GM12878 (cell line): ENCODE results near the gene KHK. TPM values are rescaled to one million over a fixed set of nuclear protein-coding genes. Genes with fewer than 3 reads are reported as not detected.

Experiments used
- CBX5 ChIP-seq: sonication (generic); IDR thresholded peaks from 2 replicates; pipeline ENCODE4 v1.6.1; 2016; ENCODE audit warnings: low read depth, moderate library complexity, mild to moderate bottlenecking, inconsistent platforms
- DPF2 ChIP-seq: fragments of 450-650 bp; IDR thresholded peaks from 2 replicates; pipeline ENCODE4 v1.6.1; 2017; ENCODE audit warnings: mild to moderate bottlenecking
- EP300 ChIP-seq, 2 experiments: fragments of 150-350 bp in 1 of 2; IDR thresholded peaks; 2 replicates each; pipeline ENCODE4 v1.6.1; 2011 to 2012; ENCODE audit warnings: low read depth in 2 of 2, low read length in 2 of 2, borderline replicate concordance in 1 of 2, improper control_type of control experiment in 1 of 2, inconsistent platforms in 1 of 2; ENCODE audit not compliant: control insufficient read depth in 1 of 2
- EZH2 ChIP-seq: IDR thresholded peaks from 2 replicates; pipeline ENCODE4 v1.6.1; 2012; ENCODE audit warnings: low read depth, mild to moderate bottlenecking, control low read depth, inconsistent platforms, low read length, borderline replicate concordance; ENCODE audit not compliant: control insufficient read depth
- HSF1 ChIP-seq: fragments of 150-350 bp; IDR thresholded peaks from 2 replicates; pipeline ENCODE4 v1.6.1; 2014; ENCODE audit warnings: mild to moderate bottlenecking, low read depth, low read length
- IRF3 ChIP-seq: fragments of 450-650 bp; IDR thresholded peaks from 2 replicates; pipeline ENCODE4 v1.6.1; 2014; ENCODE audit warnings: mild to moderate bottlenecking
- JUNB ChIP-seq: IDR thresholded peaks from 2 replicates; pipeline ENCODE4 v1.6.1; 2016; ENCODE audit warnings: antibody characterized with exemption, mild to moderate bottlenecking
- MAX ChIP-seq: IDR thresholded peaks from 2 replicates; pipeline ENCODE4 v1.6.1; 2012; ENCODE audit warnings: low read depth, low read length, improper control_type of control experiment
- MTA2 ChIP-seq: fragments of 450-650 bp; IDR thresholded peaks from 2 replicates; pipeline ENCODE4 v1.6.1; 2016; ENCODE audit warnings: low read depth, mild to moderate bottlenecking, moderate library complexity
- NFXL1 ChIP-seq: fragments of 450-650 bp; IDR thresholded peaks from 2 replicates; pipeline ENCODE4 v1.6.1; 2017; ENCODE audit warnings: antibody characterized with exemption, mild to moderate bottlenecking, borderline replicate concordance
- PML ChIP-seq: IDR thresholded peaks from 2 replicates; pipeline ENCODE4 v1.6.1; 2012; ENCODE audit warnings: low read length, inconsistent platforms
- RUNX3 ChIP-seq: IDR thresholded peaks from 2 replicates; pipeline ENCODE4 v1.6.1; 2012; ENCODE audit warnings: low read length, inconsistent platforms
- SIX5 ChIP-seq: IDR thresholded peaks from 2 replicates; pipeline ENCODE4 v1.6.1; 2011; ENCODE audit warnings: mild to moderate bottlenecking, low read depth, low read length, moderate library complexity; ENCODE audit not compliant: severe bottlenecking
- SRF ChIP-seq, 2 experiments: IDR thresholded peaks; 2 replicates each; pipeline ENCODE4 v1.6.1; 2011; ENCODE audit warnings: low read depth in 2 of 2, low read length in 2 of 2, mild to moderate bottlenecking in 1 of 2, moderate library complexity in 1 of 2
- TCF3 ChIP-seq: IDR thresholded peaks from 2 replicates; pipeline ENCODE4 v1.6.1; 2012; ENCODE audit warnings: low read depth, mild to moderate bottlenecking, low read length, borderline replicate concordance; ENCODE audit not compliant: insufficient read depth
- TCF7 ChIP-seq: IDR thresholded peaks from 2 replicates; pipeline ENCODE4 v1.6.1; 2014; ENCODE audit warnings: antibody characterized with exemption, borderline replicate concordance
- WRNIP1 ChIP-seq: IDR thresholded peaks from 2 replicates; pipeline ENCODE4 v1.6.1; 2011; ENCODE audit warnings: low read depth, low read length, improper control_type of control experiment, borderline replicate concordance
- ZNF207 ChIP-seq: fragments of 450-650 bp; IDR thresholded peaks from 2 replicates; pipeline ENCODE4 v1.6.1; 2014; ENCODE audit warnings: antibody characterized with exemption, mild to moderate bottlenecking, borderline replicate concordance
- ZNF274 ChIP-seq: IDR thresholded peaks from one replicate; pipeline ENCODE4 v1.8.0; 2011; ENCODE audit not compliant: insufficient read length, insufficient read depth
- ZNF592 ChIP-seq: fragments of 450-650 bp; IDR thresholded peaks from 2 replicates; pipeline ENCODE4 v1.6.1; 2017; ENCODE audit warnings: mild to moderate bottlenecking, moderate library complexity
- polyA plus RNA-seq, 11 experiments: library from polyadenylated mRNA; depleted of rRNA in 4 of 11; unstranded in 6 of 11; stranded (reverse) in 5 of 11; fragments of >200 nt; fragmentation: Nextera tagmentation in 4 of 11; fragmentation: Illumina TruSeq in 1 of 11; extraction: Ambion mirVana in 4 of 11; extraction: Trizol in 1 of 11; gene quantifications; 1 replicate in 1 of 11; 2 replicates in 10 of 11; pipeline versions ENCODE4 v1.2.1 to v1.2.3, GENCODE V29; 2011 to 2016; ENCODE audit warnings: inconsistent platforms in 2 of 11, missing spikeins in 2 of 11, low read depth in 1 of 11
- total RNA-seq, 4 experiments: library from RNA; depleted of rRNA in 3 of 4; stranded (reverse); fragments of >200 nt in 3 of 4; fragmentation: Illumina TruSeq in 1 of 4; extraction: Trizol in 1 of 4; gene quantifications; 2 replicates each; pipeline versions ENCODE4 v1.2.1 to v1.2.3, GENCODE V29; 2013 to 2021

The KHK gene
- total and polyA plus RNA-seq, 10 of the 15 experiments (the other 5 are each of a cell fraction or from before 2014, with no cell fraction given): 0.31 to 11.8 (median 3.9) TPM

- TF ChIP-seq WRNIP1: no peak
- TF ChIP-seq EP300 (IDR thresholded peaks at IDR 0.05; ENCODE audit: borderline replicate concordance in 1 of 2, control insufficient read depth in 1 of 2, low read depth in 2 of 2, low read length in 2 of 2): no peak
- no peak for TF ChIP-seq TCF7
- 0 out of 2 replicates have a peak, but pooled peaks have one; percentile 32 for TF ChIP-seq PML
- TF ChIP-seq TCF3: peak; percentile 100
- no peak for TF ChIP-seq HSF1
- no peak for TF ChIP-seq SIX5
- TF ChIP-seq CBX5: no peak
- no peak for TF ChIP-seq JUNB
- peak; percentile 49; the same call in 1 of the 2 replicates for TF ChIP-seq RUNX3
- TF ChIP-seq MAX: peak; percentile 13; the same call in 1 of the 2 replicates
- peak; percentile 69; the same call in 1 of the 2 replicates for TF ChIP-seq DPF2
- no peak for TF ChIP-seq NFXL1
- TF ChIP-seq MTA2: no peak
- peak; percentile 38; the same call in 1 of the 2 replicates for TF ChIP-seq ZNF592
- no peak for TF ChIP-seq ZNF274
- TF ChIP-seq IRF3: no peak
- TF ChIP-seq SRF (IDR thresholded peaks at IDR 0.05; ENCODE audit: low read depth in 2 of 2, low read length in 2 of 2): peak; percentile 81 to 96; a peak in 3 of 4 replicates
- TF ChIP-seq ZNF207: no peak
- TF ChIP-seq EZH2: no peak
These were observed 15.1 kb upstream of the KHK start, which contains the start of gene OST4 (continued) for GRCh38 chr2:27071277-27071989.
